ENCODE measurements around the gene PCDH15. TPM values are rescaled to one million over a fixed set of nuclear protein-coding genes. Genes with fewer than 3 reads are reported as not detected.

The PCDH15 gene
- total RNA-seq, 1 donor from 2014 or later, result not detected

DNA sequence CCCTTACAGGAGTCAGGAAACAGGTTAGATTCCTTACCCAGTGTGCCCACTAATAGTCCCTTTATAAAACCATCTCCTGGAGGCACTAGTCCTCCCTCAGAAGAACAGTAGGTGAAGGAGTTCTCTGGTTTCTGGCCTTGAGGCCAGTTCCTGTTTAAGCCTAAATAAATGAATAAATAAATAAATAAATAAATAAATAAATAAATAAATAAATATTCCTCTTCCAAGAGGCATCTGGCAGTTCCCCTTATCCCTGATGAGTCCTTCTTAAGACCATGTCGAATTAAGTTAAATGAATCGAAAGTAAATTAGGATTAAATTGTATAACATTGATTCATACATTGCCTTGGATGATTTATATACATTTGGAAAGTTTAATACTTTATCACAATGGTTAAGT is 223.3 kb downstream of the PCDH15 start:
- FAIRE-seq, result no peak
- H3K27ac ChIP-seq (ENCODE audit: low read depth, low read length), result no peak overlapping the region

DNA sequence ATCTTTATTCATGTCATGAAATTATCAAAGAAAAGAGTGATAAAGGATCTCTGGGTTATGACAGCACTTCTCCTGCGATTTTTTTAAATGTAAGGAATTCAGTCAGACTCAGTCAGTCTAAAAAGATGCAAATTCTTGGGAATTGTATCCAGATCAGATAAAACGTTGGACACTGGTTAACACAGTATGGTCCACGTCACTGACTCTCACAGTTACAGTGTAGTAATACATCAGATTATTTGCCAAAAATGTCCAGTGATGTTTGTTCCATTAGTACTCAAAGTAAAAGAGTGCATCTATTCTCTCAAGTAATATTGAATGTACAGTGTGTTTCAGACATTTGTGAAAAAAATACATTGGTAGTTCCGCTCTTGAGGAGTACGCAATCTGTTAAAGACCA is 224.5 kb downstream of the PCDH15 start:
- no peak for DNase-seq (ENCODE audit: low read depth)
- Histone ChIP-seq H3K4me2 (ENCODE audit: low read length) (no peak overlapping the region), H3K79me2 (ENCODE audit: insufficient read depth, low read length) (no peaks in the 10 kb centered on the region), H4K20me1 (ENCODE audit: insufficient read depth, low read length) (no peaks in the 10 kb centered on the region), H2AFZ (ENCODE audit: low read depth, low read length) (no peak overlapping the region), H3K4me1 (ENCODE audit: insufficient read depth, low read length) (no peaks in the 10 kb centered on the region), H3K27me3 (ENCODE audit: insufficient read depth, low read length) (no peaks in the 10 kb centered on the region), H3K27ac (ENCODE audit: low read depth, low read length) (no peak overlapping the region), H3K36me3 (ENCODE audit: insufficient read depth, low read length) (no peaks in the 10 kb centered on the region), H3K9me3 (ENCODE audit: insufficient read depth, low read depth, low read length) (no peaks in the 10 kb centered on the region), H3K4me3 (ENCODE audit: insufficient read depth, low read depth, low read length) (no peak overlapping the region), H3K9ac (ENCODE audit: low read length) (no peak overlapping the region)
- H3K4me1 Mint-ChIP-seq (ENCODE audit: low read depth, unreplicated experiment), result no peaks in the 10 kb centered on the region
- H3K27me3 Mint-ChIP-seq (ENCODE audit: low read depth, unreplicated experiment), result no peaks in the 10 kb centered on the region
- H3K27ac Mint-ChIP-seq (ENCODE audit: unreplicated experiment), result no peak overlapping the region
- FAIRE-seq, result no peak
- no peaks in the 10 kb centered on the region for H3K36me3 Mint-ChIP-seq (ENCODE audit: low read depth, unreplicated experiment)
- TF ChIP-seq CTCF (IDR thresholded peaks at IDR 0.05; ENCODE audit: insufficient read depth, low read depth, low read length) (no peak), EZH2 (IDR thresholded peaks at IDR 0.05; ENCODE audit: insufficient read depth, low read length) (no peak)
- no peak overlapping the region for H3K4me3 Mint-ChIP-seq (ENCODE audit: unreplicated experiment)
- H3K9me3 Mint-ChIP-seq (ENCODE audit: unreplicated experiment), result no peaks in the 10 kb centered on the region

More for the DNA sequence above, 223.3 kb downstream of the PCDH15 start:
- H3K27me3 ChIP-seq (ENCODE audit: insufficient read depth, low read length), result no peaks in the 10 kb centered on the region
- no peaks in the 10 kb centered on the region for H3K79me2 ChIP-seq (ENCODE audit: insufficient read depth, low read length)
- no peak overlapping the region for H3K4me2 ChIP-seq (ENCODE audit: low read length)
- DNase-seq (ENCODE audit: low read depth), result no peak
- no peak overlapping the region for H3K9ac ChIP-seq (ENCODE audit: low read length)
- no peaks in the 10 kb centered on the region for H3K36me3 ChIP-seq (ENCODE audit: insufficient read depth, low read length)
- H3K9me3 Mint-ChIP-seq (ENCODE audit: unreplicated experiment), result no peaks in the 10 kb centered on the region
- H3K27me3 Mint-ChIP-seq (ENCODE audit: low read depth, unreplicated experiment), result no peaks in the 10 kb centered on the region
- no peaks in the 10 kb centered on the region for H4K20me1 ChIP-seq (ENCODE audit: insufficient read depth, low read length)
- H3K4me1 ChIP-seq (ENCODE audit: insufficient read depth, low read length), result no peaks in the 10 kb centered on the region
- H3K27ac Mint-ChIP-seq (ENCODE audit: unreplicated experiment), result no peak overlapping the region
- H3K4me3 Mint-ChIP-seq (ENCODE audit: unreplicated experiment), result no peak overlapping the region
- H3K4me3 ChIP-seq (ENCODE audit: insufficient read depth, low read depth, low read length), result no peak overlapping the region
- no peaks in the 10 kb centered on the region for H3K36me3 Mint-ChIP-seq (ENCODE audit: low read depth, unreplicated experiment)
- no peaks in the 10 kb centered on the region for H3K4me1 Mint-ChIP-seq (ENCODE audit: low read depth, unreplicated experiment)
- H2AFZ ChIP-seq (ENCODE audit: low read depth, low read length), result no peak overlapping the region
- no peaks in the 10 kb centered on the region for H3K9me3 ChIP-seq (ENCODE audit: insufficient read depth, low read depth, low read length)
- no peak for TF ChIP-seq CTCF (IDR thresholded peaks at IDR 0.05; ENCODE audit: insufficient read depth, low read depth, low read length)
- no peak for TF ChIP-seq EZH2 (IDR thresholded peaks at IDR 0.05; ENCODE audit: insufficient read depth, low read length)

DNA sequence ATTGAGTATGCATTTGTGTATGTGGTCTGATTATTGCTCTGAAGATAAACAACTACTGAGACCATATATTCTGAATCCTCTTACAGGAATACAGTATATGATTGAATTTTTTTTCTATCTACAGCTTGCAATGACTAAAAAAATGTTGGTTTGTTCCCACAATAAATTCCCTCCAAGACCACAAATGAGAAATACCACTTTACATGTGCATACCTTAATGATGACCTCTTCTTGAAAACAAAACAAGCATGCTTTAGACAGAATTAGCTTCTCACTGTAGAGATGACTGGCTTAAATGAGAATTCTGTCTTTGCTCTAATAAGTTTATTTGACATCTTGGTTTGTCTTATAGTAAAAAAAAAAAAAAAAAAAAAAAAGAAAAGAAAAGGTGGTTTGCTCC is 241.5 kb downstream of the PCDH15 start:
- Histone ChIP-seq H3K79me2 (ENCODE audit: insufficient read depth, low read length) (no peaks in the 10 kb centered on the region), H3K36me3 (ENCODE audit: insufficient read depth, low read length) (no peaks in the 10 kb centered on the region), H3K9ac (ENCODE audit: low read length) (no peak overlapping the region), H3K4me1 (ENCODE audit: insufficient read depth, low read length) (no peaks in the 10 kb centered on the region), H3K9me3 (ENCODE audit: insufficient read depth, low read depth, low read length) (no peaks in the 10 kb centered on the region), H3K4me2 (ENCODE audit: low read length) (no peak overlapping the region), H3K27ac (ENCODE audit: low read depth, low read length) (peak overlapping the region; percentile 7), H4K20me1 (ENCODE audit: insufficient read depth, low read length) (no peaks in the 10 kb centered on the region), H3K4me3 (ENCODE audit: insufficient read depth, low read depth, low read length) (no peak overlapping the region), H3K27me3 (ENCODE audit: insufficient read depth, low read length) (no peaks in the 10 kb centered on the region), H2AFZ (ENCODE audit: low read depth, low read length) (no peak overlapping the region)
- TF ChIP-seq CTCF (IDR thresholded peaks at IDR 0.05; ENCODE audit: insufficient read depth, low read depth, low read length) (no peak), EZH2 (IDR thresholded peaks at IDR 0.05; ENCODE audit: insufficient read depth, low read length) (no peak)
- Mint-ChIP-seq H3K27ac (ENCODE audit: unreplicated experiment) (peak overlapping the region; percentile 75), H3K27me3 (ENCODE audit: low read depth, unreplicated experiment) (no peaks in the 10 kb centered on the region), H3K4me3 (ENCODE audit: unreplicated experiment) (no peak overlapping the region), H3K9me3 (ENCODE audit: unreplicated experiment) (no peaks in the 10 kb centered on the region), H3K4me1 (ENCODE audit: low read depth, unreplicated experiment) (peaks cover 19% of the 10 kb centered on the region), H3K36me3 (ENCODE audit: low read depth, unreplicated experiment) (no peaks in the 10 kb centered on the region)
- FAIRE-seq (no peak), DNase-seq (ENCODE audit: low read depth) (peak; percentile 88)
